D721Med (cell line): ENCODE results near the gene BABAM1.

Source experiments
- DNase-seq: peaks from one replicate; pipeline ENCODE4 v3.0.0; 2011; ENCODE audit warnings: low spot score; ENCODE audit not compliant: insufficient read length
- FAIRE-seq: peaks from 2 replicates; lab custom pipeline; 2011; peaks lifted over from hg19 to GRCh38; lab: Jason Lieb, UNC
- TF ChIP-seq, protein P1 (sequence below): IDR thresholded peaks from 2 replicates; pipeline ENCODE4 v1.5.1; 2012; ENCODE audit warnings: mild to moderate bottlenecking, control low read depth; ENCODE audit not compliant: insufficient read depth; ENCODE audit errors: missing control alignments

Gene BABAM1

GRCh38 chr19:17322854-17323253, 55.6 kb downstream of the BABAM1 start:
- no peak for FAIRE-seq
- TF ChIP-seq, protein P1, sequence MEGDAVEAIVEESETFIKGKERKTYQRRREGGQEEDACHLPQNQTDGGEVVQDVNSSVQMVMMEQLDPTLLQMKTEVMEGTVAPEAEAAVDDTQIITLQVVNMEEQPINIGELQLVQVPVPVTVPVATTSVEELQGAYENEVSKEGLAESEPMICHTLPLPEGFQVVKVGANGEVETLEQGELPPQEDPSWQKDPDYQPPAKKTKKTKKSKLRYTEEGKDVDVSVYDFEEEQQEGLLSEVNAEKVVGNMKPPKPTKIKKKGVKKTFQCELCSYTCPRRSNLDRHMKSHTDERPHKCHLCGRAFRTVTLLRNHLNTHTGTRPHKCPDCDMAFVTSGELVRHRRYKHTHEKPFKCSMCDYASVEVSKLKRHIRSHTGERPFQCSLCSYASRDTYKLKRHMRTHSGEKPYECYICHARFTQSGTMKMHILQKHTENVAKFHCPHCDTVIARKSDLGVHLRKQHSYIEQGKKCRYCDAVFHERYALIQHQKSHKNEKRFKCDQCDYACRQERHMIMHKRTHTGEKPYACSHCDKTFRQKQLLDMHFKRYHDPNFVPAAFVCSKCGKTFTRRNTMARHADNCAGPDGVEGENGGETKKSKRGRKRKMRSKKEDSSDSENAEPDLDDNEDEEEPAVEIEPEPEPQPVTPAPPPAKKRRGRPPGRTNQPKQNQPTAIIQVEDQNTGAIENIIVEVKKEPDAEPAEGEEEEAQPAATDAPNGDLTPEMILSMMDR, result no peak
- DNase-seq, result peak; percentile 19

DNA sequence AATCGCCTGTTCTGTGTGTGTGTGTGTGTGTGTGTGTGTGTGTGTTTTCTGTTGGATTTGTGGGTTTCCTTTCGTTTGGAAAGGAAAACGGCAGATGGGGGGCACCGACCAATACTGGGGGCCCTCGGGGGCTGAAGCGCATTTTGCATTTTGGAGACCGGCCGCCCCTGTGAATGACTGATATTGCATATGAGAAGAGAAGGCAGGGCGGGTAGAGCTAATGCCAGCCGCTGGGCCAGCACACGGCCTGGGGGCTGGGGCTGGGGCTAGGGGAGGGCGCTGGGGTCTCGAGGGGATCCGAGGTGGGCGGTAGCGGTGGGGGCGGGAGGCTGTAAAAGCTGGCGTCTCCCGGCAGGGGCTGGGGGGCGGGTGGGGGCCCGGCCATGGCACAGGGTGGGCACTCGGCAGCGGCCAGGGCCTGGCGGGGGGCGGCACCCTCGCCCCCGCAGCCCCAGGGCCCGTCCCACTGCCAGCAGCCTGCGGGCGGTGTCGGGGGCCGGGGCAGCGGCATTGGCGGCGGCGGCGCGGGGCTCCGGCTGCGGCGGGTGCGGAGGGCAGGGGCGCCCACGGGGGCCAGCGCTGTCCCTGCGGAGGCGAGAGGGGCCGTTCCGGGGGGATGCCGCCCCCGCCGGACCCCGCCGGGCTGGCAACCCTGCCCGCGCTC, 56.2 kb downstream of the BABAM1 start:
- peak; percentile 9 for DNase-seq
- TF ChIP-seq, protein P1, result no peak
- no peak for FAIRE-seq

DNA sequence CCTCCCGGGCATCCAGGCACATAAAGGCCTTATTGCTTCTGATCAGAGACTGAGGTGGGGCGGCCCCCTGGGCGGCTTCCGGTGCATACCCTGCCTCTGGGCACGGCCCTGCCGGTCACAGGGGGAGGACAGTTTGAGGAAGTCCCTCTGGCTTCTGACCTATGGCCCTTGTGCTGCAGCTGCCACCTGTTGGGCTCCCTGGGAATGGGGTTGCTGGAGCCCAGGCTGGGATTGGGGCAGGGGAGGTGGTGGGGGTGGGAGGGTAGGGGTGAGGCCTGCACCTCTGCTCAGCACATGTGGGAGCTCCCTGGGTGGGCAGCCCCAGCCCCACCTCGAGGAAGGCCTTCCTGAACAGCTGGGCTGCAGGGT, 56.7 kb downstream of the BABAM1 start:
- no peak for FAIRE-seq
- DNase-seq, result peak; percentile 12
- TF ChIP-seq, protein P1, result no peak

DNA sequence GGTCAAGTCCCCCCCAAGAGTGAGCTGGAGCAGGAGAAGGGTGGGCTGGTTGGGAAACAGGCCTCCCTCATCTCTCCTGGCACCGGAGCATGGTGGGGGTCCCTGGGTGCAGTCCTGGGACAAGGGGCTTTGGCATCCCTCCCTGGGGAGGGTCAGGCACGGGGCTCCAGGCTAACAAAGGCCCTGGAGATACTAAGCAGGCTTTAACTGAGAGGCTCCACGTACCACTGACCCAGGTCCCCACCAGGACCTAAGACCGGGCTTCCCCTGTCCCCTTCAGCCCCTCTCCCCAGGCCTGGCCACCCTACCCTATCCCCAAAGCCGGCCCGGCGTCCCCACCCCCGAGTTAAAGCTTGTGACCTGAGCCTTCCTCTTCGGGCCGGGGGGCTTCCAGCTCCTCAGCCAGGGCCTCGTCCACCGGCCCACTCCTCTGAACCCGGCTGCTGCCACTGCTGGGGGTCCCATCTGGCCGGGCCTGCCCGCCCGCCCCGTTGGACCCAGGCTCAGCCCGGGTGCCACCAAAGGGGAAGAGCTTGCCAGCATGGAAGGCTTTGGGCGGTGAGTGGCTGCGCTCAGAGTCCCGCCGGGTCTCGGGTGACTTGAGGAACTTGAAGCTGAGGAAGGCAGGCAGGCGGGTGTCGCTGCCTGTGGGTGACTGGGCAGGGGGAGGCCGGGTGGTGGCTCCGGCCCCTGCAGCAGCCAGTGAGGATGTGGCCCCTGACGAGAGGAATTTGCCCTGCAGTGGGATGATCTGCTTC, 57.3 kb downstream of the BABAM1 start:
- FAIRE-seq, result no peak
- DNase-seq, result peak; percentile 16
- TF ChIP-seq, protein P1, result no peak

DNA sequence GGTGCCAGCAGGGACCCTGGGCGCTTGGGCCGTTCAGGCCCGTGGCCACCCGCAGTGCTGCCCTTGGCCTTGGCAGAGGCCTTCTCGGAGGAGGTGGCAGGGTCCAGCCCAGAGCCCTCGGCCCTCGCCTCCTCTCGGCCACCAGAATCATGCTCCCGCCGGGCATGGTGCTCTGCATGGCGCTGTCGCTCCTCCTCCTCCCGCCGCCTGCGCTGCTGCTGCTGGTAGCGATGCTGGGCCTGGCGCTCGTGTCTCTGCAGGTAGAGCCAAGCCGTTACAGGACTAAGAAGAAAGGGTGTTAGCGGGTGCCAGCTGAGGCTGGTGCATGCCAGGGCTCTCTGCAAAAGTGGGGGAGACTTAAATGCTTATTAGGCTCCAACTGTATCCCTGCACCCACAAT, 57.9 kb downstream of the BABAM1 start:
- TF ChIP-seq, protein P1, result no peak
- DNase-seq, result peak; percentile 10
- no peak for FAIRE-seq

GRCh38 chr19:17325881-17326594, 58.8 kb downstream of the BABAM1 start:
- TF ChIP-seq, protein P1, result no peak
- FAIRE-seq, result no peak

More at GRCh38 chr19:17325881-17326594, 58.8 kb downstream of the BABAM1 start:
- peak; percentile 7 for DNase-seq
